ENCODE measurements around the gene MUC4.
"Not testable (repeated sequence)": the region's sequence is repeated elsewhere in the genome, so short reads cannot be mapped to it uniquely, and the experiment has no call there.

Gene MUC4

DNA sequence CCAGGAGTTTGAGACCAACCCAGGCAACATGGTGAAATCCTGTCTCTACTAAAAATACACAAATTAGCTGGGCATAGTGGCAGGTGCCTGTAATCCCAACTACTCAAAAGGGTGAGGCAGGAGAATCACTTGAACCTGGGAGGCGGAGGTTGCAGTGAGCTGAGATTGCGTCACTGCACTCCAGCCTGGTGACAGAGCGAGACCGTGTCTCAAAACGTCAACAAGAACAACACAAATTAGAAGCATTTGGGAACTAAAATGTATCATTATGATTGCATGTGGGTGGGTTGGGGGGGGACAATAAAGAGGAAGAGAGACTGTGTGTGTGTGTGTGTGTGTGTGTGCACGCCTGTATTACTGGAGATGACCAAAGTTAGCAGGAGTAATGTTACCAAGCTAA lies 73.9 kb downstream of the MUC4 start:
- DNase-seq (ENCODE audit: low spot score): not testable (repeated sequence)

DNA sequence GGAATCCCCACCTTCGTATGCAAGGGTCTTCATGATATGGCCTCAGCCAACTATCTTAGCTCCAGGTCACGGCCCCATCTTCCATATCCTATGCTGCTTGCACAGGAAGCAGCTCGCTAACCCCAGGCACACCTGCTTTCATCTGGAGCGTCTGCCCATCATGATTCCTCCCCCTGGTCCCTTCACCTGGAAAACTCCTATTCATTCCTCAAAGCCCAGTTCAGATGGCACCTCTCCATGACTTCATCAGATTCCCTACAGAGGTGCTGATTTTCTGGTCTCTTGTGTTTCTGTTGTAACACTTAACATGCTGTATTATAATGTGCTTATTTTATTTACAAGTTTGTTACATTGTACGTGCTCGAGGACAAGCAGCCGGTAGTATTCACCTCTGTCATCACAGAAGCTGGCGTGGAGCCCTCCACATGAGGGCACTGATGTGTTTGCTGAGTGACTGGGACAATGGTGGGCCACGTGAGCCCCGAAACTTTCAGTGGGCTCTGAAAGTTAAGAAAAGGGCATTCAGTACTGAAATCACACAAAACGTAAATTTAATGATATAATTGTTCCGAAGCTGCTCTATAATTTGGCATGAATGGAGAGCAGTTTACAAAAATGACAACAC lies 74.8 kb downstream of the MUC4 start:
- no peak for DNase-seq (ENCODE audit: low spot score)

DNA sequence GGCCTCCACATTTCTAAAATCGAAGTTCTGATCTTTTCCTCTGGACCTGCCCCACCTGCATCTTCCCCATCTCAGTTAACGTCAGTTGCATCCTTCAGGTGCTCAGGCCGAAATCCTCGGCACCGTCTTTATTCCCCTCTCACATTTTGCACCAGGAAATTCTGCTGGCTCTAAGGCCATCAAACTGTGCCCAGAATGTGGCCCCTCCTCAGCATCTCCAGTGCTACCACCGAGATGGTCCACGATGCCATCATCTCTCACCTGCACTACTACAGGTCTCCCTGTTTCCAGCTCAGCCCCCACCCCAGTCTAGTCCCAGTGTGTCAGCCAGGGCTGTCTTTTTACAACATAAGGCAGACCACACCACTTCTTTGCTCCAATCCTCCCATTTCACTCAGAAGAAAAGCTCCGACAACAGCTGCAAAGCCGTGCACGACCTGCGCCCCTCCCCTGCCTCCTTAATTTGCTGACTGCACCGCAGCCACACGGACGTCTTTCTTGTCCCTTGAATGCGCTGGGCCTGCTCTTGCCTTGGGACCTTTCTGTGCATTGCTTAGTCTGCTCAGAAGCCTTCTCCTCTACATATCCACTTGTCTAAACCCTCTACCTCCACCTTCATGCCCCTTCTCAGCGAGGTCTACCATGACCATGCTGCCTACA lies 76.6 kb downstream of the MUC4 start:
- no peak for DNase-seq (ENCODE audit: low spot score)

DNA sequence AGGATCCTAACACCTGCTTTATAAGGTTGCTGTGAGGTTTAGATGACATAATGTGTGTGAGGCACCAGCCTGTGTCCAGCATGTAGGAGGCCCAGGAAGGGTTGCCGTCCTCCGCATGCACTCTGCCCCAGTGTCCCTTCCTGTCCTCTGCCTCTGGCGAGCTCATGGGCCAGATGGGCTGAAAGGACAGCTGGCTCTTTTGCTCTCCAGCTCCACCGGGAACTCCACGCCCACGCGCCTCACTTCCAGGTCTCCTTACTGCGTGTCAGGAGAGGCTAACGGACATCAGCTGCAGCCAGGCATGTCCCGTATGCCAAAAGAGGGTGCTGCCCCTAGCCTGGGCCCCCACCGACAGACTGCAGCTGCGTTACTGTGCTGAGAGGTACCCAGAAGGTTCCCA lies 78.8 kb downstream of the MUC4 start:
- no peak for DNase-seq (ENCODE audit: low spot score)

DNA sequence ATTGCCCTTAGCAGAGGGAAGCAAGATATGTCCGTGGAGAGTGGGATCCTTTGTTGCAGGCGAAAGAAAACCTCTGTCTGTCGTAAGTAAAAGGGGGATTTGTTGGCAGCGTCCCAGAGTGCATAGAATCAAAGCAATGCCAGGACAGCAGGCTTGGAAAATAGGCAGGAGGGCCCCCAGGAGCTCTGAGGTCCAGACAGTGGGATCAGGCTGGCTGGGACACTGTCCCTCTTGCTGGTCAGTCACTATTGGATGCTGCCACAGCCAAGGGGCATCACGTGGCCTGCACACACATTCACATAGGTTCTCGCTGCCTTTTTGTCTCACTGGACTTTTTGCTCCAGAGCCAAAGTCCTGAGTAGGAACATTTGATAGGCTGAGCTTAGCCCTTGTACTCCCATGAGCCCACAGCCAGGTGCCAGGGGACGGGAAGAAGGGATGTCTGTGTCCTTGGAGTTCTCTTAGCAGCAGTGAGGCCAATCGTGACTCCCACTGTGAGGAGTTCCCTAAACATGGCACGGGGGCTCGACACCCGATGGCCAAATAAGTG lies 80.3 kb downstream of the MUC4 start:
- DNase-seq (ENCODE audit: low spot score): no peak

DNA sequence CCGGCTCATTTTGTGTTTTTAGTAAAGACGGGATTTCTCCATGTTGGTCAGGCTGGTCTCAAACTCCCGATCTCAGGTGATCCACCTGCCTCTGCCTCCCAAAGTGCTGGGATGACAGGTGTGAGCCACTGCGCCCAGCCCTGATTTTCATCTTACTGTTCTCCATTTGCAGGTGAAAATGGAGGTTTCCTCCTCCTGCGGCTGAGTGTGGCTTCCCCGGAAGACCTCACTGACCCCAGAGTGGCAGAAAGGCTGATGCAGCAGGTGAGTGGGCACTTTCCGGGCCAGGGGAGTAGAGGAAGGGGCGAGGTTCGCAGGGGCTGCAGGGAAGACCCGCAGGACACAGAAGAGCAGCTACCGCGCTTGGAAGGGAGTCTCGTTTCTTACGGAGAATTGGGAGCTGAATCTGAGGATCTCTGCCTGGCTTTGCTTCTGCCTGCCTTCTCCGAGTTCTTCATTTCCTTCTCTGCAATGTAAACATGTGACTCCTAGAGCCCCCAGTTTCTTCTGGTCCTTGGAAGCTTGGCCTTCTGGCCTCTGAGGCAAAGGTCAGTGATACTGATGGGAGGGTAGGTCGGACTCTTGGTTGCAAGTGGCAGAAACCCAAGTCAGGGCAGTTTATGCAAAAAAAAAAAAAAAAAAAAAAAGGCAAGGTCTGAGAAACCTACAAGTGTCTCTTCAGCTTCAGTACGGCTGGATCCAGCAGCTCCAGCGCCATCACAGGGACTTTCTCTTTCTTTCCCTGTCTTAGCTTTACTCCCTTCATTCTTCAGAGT lies 82.1 kb downstream of the MUC4 start:
- DNase-seq (ENCODE audit: low spot score): no peak

DNA sequence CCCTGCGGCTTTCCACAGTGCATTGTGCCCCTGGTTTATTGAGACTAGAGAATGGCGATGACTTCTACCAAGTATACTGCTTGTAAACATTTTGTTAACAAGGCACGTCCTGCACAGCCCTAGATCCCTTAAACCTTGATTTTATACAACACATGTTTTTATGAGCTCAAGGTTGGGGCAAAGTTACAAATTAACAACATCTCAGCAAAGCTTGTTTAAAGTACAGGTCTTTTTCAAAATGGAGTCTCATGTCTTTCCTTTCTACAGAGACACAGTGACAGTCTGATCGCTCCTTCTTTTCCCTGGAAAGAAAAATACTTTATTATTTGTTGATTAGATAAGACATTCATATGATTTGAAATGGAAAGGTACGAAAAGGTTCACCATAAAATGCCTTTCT lies 82.9 kb downstream of the MUC4 start:
- not testable (repeated sequence) for DNase-seq (ENCODE audit: low spot score)

DNA sequence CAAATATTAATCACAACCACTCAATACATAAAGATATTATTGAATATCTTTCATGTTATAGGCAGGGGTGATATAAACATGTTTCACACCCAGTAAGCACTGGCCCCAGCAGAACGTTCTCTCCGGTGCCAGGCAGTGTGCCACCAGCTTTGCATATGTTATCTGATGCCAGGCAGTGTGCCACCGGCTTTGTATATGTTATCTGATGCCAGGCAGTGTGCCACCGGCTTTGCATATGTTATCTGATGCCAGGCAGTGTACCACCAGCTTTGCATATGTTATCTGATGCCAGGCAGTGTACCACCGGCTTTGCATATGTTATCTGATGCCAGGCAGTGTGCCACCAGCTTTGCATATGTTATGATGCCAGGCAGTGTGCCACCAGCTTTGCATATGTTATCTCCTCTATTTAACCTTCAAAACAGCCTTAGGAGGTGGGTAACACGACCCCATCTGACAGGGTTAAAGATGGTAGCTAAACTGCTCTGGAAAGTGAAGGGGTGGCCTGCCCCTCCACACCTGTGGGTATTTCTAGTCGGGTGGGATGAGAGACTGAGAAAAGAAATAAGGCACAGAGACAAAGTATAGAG lies 84.0 kb downstream of the MUC4 start:
- no peak for DNase-seq (ENCODE audit: low spot score)

DNA sequence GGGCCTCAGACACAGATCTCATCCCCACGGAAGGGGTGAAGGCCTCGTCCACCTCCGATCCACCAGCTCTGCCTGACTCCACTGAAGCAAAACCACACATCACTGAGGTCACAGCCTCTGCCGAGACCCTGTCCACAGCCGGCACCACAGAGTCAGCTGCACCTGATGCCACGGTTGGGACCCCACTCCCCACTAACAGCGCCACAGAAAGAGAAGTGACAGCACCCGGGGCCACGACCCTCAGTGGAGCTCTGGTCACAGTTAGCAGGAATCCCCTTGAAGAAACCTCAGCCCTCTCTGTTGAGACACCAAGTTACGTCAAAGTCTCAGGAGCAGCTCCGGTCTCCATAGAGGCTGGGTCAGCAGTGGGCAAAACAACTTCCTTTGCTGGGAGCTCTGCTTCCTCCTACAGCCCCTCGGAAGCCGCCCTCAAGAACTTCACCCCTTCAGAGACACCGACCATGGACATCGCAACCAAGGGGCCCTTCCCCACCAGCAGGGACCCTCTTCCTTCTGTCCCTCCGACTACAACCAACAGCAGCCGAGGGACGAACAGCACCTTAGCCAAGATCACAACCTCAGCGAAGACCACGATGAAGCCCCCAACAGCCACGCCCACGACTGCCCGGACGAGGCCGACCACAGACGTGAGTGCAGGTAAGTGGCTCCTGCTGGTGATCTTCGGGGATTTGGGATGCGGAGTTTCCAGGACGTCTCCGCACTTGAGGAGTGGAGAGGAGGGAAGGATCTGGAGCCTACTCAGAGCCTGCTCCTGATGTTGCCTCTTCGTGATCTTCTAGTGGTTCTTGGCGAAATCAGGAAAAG lies 85.6 kb downstream of the MUC4 start:
- not testable (repeated sequence) for DNase-seq (ENCODE audit: low spot score)

DNA sequence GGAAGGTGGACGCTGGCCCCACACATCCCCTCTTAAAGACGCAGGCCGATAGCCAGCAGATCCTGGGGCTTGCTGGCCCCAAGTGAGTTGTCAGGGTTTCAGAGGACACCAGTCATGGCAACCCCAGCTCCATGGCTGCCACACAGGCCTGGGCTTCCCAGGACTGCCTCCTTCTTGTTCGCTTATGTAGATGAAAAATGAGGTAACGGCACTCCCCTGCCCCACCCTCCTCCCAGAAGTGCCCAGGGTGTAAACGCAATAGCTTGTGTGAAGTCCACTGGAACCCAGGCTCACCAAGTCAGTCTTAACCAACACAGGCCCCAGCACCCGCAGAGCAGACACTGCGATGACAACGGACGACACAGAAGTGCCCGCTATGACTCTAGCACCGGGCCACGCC lies 87.4 kb downstream of the MUC4 start:
- not testable (repeated sequence) for DNase-seq (ENCODE audit: low spot score)

DNA sequence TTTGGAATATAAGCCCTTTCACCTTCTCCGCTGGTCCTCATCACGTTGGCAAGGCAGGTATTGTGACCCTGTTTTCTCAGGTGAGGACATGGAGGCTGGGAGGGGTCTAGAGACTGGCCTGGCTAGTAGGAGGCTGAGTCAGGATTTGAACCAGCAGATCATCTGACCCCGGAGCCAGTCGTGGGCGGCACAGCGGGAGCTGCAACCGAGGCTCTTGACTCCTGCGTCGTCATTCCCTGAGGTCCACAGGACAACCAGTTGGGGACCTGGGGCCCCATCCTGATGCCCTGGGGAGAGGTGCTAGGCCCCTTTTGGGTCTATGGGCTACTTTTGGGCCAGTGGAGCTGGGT lies 88.8 kb downstream of the MUC4 start:
- DNase-seq (ENCODE audit: low spot score): not testable (repeated sequence)

DNA sequence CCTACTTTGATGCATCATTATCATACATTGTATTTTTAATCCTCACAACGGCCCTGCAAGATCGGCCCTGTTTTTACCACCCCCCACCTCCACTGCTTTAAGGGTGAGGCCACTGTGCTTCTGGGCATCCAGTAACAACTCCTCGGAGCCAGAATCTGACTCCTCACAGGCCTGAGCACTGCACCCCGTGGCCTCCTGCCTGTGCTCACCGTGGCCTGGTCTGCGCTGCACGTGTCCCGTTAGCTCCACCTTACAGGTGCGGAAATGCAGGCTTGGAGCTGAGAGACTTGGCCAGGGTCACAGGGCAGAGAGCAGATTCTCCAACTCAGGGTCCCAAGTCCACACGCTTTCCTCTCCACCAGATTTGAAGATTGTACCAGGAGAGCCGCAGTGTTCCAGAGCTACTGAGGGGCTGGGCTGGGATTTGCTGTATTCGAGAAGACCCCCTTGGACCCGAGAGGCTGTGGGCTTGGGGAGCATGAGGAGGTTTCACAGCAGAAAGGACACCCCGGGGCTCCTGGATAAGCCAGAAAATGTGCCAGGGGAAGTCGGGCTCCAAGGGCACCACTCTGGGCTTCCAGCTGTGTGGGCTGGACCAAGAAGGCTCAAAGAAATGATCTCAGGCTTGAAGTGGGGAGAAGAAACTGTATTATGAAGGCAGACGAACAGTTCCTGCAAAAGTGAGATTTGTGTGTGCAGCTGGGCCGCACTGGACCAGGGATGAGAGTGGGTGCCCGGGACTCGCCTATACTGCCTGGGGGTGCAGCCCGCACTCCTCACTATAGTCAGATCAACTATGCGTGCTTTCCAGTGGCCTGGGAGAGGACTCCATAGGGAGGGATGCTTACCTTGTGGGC lies 89.4 kb downstream of the MUC4 start:
- not testable (repeated sequence) for DNase-seq (ENCODE audit: low spot score)

DNA sequence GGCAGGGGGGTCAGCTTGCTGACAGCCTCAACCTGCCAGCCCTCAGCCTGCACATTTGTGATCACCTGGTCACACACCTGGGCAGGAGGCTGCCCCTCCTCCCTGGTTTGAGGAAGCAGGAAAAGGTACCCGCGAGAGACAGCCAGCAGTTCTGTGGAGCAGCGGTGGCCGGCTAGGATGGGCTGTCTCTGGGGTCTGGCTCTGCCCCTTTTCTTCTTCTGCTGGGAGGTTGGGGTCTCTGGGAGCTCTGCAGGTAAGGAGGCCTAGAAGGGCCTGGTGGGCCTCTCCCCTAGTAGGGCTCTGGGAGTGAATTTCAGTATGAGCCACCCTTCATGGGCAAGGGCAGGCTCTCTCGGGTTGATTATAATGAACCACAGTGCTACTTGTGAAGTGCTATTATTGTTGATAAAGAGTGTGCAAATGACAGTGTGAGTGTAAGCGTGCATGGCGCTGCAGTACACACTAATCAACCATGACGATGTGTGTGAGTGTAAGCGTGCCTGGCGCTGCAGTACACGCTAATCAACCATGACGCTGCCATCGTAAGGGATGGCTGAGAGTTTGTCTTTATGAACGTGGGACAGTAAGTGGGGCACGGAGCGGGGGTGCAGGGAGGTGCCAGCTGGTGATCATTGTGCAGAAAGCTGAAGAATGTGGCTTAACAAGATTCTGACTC lies 90.8 kb downstream of the MUC4 start, which contains the start of gene MUC20:
MUC20 (plus strand) TSS at position 148 of the 676 bp plus-strand sequence; CDS start at position 178, 30 bp downstream.
- not testable (repeated sequence) for DNase-seq (ENCODE audit: low spot score)

DNA sequence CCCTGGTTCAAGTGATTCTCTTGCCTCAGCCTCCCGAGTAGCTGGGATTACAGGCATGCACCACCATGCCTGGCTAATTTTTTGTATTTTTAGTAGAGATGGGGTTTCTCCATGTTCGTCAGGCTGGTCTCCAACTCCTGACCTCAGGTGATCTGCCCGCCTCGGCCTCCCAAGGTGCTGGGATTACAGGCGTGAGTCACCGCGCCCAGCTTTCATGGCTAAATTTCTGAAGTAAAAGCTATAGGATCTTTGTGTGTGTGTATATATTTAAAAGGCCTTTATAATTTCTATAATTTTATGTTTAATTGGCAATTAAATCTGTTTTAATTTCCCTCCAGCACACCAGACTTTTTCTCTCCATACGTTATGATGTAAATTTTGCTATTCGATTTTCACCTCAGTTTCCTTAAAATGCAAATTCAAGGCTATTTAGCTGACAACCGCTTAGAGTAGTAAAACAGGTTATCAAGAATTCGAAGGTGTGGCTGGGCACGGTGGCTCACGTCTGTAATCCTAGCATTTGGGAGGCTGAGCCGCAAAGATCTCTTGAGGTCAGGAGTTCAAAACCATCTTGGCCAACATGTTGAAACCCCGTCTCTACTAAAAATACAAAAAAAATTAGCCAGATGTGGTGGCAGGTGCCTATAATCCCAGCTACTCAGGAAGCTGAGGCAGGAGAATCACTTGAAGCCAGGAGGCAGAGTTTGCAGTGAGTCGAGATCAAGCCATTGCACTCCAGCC lies 92.0 kb downstream of the MUC4 start:
- not testable (repeated sequence) for DNase-seq (ENCODE audit: low spot score)

DNA sequence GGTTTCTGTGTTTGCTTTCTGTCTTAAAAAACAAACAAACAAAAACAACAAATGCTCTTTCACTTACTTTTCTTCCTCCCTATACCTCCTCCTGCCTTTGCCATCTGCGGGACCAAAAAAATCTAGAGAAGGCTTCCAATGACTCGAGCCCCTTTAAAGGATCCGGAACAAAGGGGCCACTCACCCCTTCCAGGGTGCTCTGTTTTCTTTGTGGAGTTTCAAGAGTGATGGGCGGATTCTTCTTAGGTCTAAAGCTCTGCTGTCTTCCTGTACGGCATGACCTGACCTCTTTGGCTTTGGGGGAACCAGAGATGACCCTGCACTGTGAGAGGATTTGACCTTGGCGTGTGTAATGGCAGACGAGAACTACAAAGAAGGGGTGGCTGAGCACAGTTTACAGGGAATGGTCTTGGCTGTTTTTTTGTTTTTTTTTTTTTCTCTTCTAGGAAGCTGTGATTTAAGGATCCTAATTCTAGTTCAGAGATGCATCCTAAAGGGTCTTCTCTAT lies 93.2 kb downstream of the MUC4 start:
- DNase-seq (ENCODE audit: low spot score): no peak

DNA sequence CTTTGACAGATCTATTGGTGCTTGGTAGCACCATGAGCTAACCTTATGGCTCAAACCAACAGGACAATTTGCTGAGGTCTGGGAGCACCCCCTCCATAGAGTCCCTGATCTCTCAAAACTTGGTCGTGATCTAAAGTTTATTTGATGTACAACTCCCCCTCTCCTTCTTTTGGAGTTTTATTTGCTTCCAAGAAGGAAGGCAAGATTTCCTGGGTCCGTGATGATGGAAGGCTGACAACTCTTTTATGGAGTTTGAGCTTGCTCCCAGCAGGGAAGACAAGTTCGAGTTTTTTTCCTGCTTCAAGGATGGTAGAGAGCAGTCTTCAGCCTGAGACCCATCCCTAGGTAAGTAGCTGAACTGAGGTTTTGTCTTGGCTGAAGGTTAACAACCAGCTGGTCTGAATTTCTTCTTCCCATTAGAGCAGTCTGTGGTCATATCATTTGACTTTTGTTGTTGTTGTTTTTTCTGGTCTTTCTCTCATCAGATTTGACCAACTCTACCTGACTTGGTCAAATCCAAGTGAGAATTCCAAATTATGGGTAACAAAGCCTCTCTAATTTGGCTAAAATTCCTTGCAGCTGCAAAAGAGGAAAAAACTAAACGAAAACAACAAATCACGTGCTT lies 93.8 kb downstream of the MUC4 start:
- no peak for DNase-seq (ENCODE audit: low spot score)

DNA sequence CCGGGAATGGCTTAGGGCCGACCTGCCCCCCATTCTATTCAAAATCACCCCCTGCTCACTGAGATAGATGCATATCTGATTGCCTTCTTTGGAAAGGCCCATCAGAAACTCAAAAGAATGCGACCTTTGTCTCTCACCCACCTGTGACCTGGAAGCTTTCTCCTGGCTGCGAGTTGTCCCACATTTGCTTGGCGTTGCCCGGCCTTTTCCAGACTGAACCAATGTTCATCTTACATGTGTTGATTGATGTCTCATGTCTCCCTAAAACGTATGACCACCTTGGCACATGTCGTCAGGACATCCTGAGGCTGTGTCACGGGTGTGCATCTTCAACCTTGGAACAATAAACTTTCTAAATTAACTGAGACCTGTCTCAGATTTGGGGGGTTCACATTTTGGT lies 94.3 kb downstream of the MUC4 start:
- DNase-seq (ENCODE audit: low spot score): no peak

DNA sequence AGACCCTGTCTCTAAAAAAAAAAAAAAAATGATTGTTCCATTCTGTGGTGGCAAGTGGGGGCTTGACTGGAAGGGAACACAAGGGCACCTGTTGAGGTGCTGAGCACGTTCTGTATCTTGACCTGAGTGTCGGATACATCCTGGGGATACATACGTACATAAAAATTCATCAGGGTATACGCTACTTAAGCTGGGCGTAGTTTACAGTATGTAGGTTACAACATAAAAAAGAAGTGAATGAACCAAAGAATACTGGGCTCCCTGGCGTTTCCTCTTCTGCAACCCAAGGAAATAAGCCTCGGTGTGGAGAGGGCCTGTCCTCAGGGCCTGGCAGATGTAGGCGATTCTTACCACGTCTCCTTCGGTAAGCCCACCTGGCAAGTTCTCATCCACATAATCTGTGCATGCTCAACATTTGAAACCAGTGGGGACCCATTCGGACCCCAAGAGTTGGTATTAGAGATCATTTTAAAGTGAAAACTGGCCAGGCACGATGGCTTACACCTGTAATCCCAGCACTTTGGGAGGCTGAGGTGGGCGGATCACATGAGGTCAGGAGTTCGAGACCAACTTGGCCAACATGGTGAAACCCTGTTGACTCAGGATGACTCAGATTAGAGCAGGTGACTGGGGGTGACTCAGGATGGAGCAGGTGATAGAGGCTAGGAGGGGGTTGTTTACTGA lies 96.0 kb downstream of the MUC4 start:
- DNase-seq (ENCODE audit: low spot score): no peak

Data from ecto neural progenitor cell (in vitro differentiated cells).